ENCODE data around the gene LIX1L. TPM values are rescaled to one million over a fixed set of nuclear protein-coding genes. Genes with fewer than 3 reads are reported as not detected.

The LIX1L gene
- polyA plus RNA-seq, 2 of the 4 experiments (the other 2 are of a cell fraction) = 10.5 to 35.8 TPM

DNA sequence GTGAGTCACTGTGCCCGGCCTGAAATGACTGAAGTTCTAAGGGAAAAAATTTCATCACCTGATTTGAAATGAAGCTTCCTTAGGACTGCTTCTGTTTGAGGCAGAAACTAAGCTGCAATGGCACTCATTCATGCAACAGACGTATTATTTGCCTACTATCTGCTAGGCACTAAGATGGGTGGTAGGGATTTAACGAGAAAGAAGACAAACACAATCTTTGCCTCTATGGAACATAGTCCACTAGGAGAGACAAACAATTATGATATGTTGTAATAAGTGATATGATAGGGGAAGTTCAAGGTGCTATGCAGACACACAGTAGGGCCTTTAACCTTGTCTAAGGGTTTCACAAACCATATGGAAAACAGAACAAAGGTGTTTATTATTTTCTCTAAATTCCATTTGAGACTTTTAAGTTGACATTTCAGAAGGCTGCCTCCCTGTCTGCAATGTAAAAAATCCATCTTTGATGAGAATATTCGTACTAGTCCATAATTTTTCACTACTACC lies 11.3 kb downstream of the LIX1L start:
- H3K4me2 ChIP-seq = no peak overlapping the region
- no peak for ATAC-seq
- CTCF ChIA-PET = interaction anchor here (1.0 kb wide), 1 partner anchor 55 kb away, joined by 3 read pairs; no protein-coding TSS in a partner anchor

GRCh38 chr1:145944532-145944931 lies 13.3 kb downstream of the LIX1L start:
- 94% methylated on average over 3 of the region's 3 CpGs for WGBS (ENCODE audit: missing lambda C conversion rate)

More for the DNA sequence above, 11.3 kb downstream of the LIX1L start:
- H3K9me3 ChIP-seq = no peaks in the 10 kb centered on the region
- FAIRE-seq (no peak), DNase-seq (ENCODE audit: low read depth in 1 of 2, low spot score in 1 of 2) (no peak)
- TF ChIP-seq ZC3H11A (IDR thresholded peaks at IDR 0.05) = no peak
- no peak for TF ChIP-seq RAD21 (conservative IDR thresholded peaks at IDR 0.05 in 1 of 2, IDR thresholded peaks at IDR 0.05 in 1 of 2)
- TF ChIP-seq FOXS1 (CRISPR knock-in tag; IDR thresholded peaks at IDR 0.05) = no peak
- TF ChIP-seq RARB (CRISPR knock-in tag; IDR thresholded peaks at IDR 0.05) = no peak
- no peak for TF ChIP-seq JUN (IDR thresholded peaks at IDR 0.05)
- TF ChIP-seq, protein P1, sequence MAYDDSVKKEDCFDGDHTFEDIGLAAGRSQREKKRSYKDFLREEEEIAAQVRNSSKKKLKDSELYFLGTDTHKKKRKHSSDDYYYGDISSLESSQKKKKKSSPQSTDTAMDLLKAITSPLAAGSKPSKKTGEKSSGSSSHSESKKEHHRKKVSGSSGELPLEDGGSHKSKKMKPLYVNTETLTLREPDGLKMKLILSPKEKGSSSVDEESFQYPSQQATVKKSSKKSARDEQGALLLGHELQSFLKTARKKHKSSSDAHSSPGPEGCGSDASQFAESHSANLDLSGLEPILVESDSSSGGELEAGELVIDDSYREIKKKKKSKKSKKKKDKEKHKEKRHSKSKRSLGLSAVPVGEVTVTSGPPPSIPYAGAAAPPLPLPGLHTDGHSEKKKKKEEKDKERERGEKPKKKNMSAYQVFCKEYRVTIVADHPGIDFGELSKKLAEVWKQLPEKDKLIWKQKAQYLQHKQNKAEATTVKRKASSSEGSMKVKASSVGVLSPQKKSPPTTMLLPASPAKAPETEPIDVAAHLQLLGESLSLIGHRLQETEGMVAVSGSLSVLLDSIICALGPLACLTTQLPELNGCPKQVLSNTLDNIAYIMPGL (CRISPR knock-in tag; IDR thresholded peaks at IDR 0.05; ENCODE audit: borderline replicate concordance) = no peak
- no peak for TF ChIP-seq EHF (CRISPR knock-in tag; IDR thresholded peaks at IDR 0.05)
- TF ChIP-seq KDM5A (IDR thresholded peaks at IDR 0.05) = no peak
- no peak for TF ChIP-seq USF2 (IDR thresholded peaks at IDR 0.05)
- TF ChIP-seq EHMT2 (IDR thresholded peaks at IDR 0.05; ENCODE audit: low read depth) = no peak
- TF ChIP-seq FOSL2 (IDR thresholded peaks at IDR 0.05) = no peak
- no peak for TF ChIP-seq FOSL2 (CRISPR knock-in tag; IDR thresholded peaks at IDR 0.05)
- TF ChIP-seq, protein P2, sequence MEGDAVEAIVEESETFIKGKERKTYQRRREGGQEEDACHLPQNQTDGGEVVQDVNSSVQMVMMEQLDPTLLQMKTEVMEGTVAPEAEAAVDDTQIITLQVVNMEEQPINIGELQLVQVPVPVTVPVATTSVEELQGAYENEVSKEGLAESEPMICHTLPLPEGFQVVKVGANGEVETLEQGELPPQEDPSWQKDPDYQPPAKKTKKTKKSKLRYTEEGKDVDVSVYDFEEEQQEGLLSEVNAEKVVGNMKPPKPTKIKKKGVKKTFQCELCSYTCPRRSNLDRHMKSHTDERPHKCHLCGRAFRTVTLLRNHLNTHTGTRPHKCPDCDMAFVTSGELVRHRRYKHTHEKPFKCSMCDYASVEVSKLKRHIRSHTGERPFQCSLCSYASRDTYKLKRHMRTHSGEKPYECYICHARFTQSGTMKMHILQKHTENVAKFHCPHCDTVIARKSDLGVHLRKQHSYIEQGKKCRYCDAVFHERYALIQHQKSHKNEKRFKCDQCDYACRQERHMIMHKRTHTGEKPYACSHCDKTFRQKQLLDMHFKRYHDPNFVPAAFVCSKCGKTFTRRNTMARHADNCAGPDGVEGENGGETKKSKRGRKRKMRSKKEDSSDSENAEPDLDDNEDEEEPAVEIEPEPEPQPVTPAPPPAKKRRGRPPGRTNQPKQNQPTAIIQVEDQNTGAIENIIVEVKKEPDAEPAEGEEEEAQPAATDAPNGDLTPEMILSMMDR (IDR thresholded peaks at IDR 0.05) = no peak
- TF ChIP-seq GATA3 (IDR thresholded peaks at IDR 0.05; ENCODE audit: borderline replicate concordance) = no peak
- no peak for TF ChIP-seq POLR2AphosphoS2 (conservative IDR thresholded peaks at IDR 0.05; ENCODE audit: low read length)
- TF ChIP-seq FOSB (CRISPR knock-in tag; IDR thresholded peaks at IDR 0.05) = no peak
- no peak for TF ChIP-seq HES2 (IDR thresholded peaks at IDR 0.05)
- H3K4me3 ChIP-seq = no peak overlapping the region
- H3K4me1 ChIP-seq = no peaks in the 10 kb centered on the region
- POLR2A ChIA-PET = interaction anchor here (1.0 to 1.2 kb wide), 2 partner anchors 10 to 19 kb away, joined by 3 read pairs; partner anchors contain the start of gene RBM8A
- H3K27ac ChIP-seq = no peak overlapping the region
- 85% methylated on average over 4 of the region's 4 CpGs for WGBS (ENCODE audit: missing lambda C conversion rate)

More at GRCh38 chr1:145944532-145944931, 13.3 kb downstream of the LIX1L start:
- ATAC-seq (no peak), FAIRE-seq (no peak), DNase-seq (ENCODE audit: low read depth in 1 of 2, low spot score in 1 of 2) (no peak)
- no peak overlapping the region for H3K4me2 ChIP-seq
- TF ChIP-seq, protein P3, sequence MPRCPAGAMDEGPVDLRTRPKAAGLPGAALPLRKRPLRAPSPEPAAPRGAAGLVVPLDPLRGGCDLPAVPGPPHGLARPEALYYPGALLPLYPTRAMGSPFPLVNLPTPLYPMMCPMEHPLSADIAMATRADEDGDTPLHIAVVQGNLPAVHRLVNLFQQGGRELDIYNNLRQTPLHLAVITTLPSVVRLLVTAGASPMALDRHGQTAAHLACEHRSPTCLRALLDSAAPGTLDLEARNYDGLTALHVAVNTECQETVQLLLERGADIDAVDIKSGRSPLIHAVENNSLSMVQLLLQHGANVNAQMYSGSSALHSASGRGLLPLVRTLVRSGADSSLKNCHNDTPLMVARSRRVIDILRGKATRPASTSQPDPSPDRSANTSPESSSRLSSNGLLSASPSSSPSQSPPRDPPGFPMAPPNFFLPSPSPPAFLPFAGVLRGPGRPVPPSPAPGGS (IDR thresholded peaks at IDR 0.05) = no peak
- TF ChIP-seq FOSB (CRISPR knock-in tag; IDR thresholded peaks at IDR 0.05) (no peak), CBX8 (IDR thresholded peaks at IDR 0.05) (no peak), EHMT2 (IDR thresholded peaks at IDR 0.05; ENCODE audit: low read depth) (no peak), HOXB13 (CRISPR knock-in tag; IDR thresholded peaks at IDR 0.05; ENCODE audit: low read depth) (no peak), NPAS2 (CRISPR knock-in tag; IDR thresholded peaks at IDR 0.05; ENCODE audit: borderline replicate concordance) (no peak), EHF (CRISPR knock-in tag; IDR thresholded peaks at IDR 0.05) (no peak), ZFP36 (IDR thresholded peaks at IDR 0.05; ENCODE audit: borderline replicate concordance, partially characterized antibody) (no peak), BHLHE40 (IDR thresholded peaks at IDR 0.05; ENCODE audit: low read depth, low read length) (no peak), FOSL2 (IDR thresholded peaks at IDR 0.05) (no peak), FOSL2 (CRISPR knock-in tag; IDR thresholded peaks at IDR 0.05) (no peak), RARB (CRISPR knock-in tag; IDR thresholded peaks at IDR 0.05) (no peak), PHF8 (IDR thresholded peaks at IDR 0.05; ENCODE audit: borderline replicate concordance, low read depth) (no peak), MAZ (IDR thresholded peaks at IDR 0.05; ENCODE audit: borderline replicate concordance, low read depth, low read length) (no peak), SMC3 (IDR thresholded peaks at IDR 0.05) (no peak), HEYL (CRISPR knock-in tag; IDR thresholded peaks at IDR 0.05) (no peak)
- TF ChIP-seq, protein P4, sequence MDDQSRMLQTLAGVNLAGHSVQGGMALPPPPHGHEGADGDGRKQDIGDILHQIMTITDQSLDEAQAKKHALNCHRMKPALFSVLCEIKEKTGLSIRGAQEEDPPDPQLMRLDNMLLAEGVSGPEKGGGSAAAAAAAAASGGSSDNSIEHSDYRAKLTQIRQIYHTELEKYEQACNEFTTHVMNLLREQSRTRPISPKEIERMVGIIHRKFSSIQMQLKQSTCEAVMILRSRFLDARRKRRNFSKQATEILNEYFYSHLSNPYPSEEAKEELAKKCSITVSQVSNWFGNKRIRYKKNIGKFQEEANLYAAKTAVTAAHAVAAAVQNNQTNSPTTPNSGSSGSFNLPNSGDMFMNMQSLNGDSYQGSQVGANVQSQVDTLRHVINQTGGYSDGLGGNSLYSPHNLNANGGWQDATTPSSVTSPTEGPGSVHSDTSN (IDR thresholded peaks at IDR 0.05) = no peak
- H3K4me1 ChIP-seq = no peaks in the 10 kb centered on the region
- H3K4me3 ChIP-seq = no peak overlapping the region
- H3K27ac ChIP-seq = no peak overlapping the region
- ChIA-PET POLR2A (interaction anchor here (1.8 kb wide), 1 partner anchor 17 kb away, joined by 7 read pairs; the partner anchor contains the start of gene RBM8A), CTCF (interaction anchor here (0.7 to 2.3 kb wide), 5 partner anchors 9 to 99 kb away, joined by 3 to 8 read pairs (median 4); partner anchors contain the start of genes LIX1L and NUDT17)
- no peaks in the 10 kb centered on the region for H3K9me3 ChIP-seq

Measured in A549 (cell line).